Measurements from ENCODE around the gene MCOLN2.

- TF ChIP-seq ZNF260 (CRISPR knock-in tag; IDR thresholded peaks at IDR 0.05; ENCODE audit: borderline replicate concordance, low read depth) (no peak), JDP2 (CRISPR knock-in tag; IDR thresholded peaks at IDR 0.05; ENCODE audit: borderline replicate concordance) (no peak), NFIB (CRISPR knock-in tag; IDR thresholded peaks at IDR 0.05; ENCODE audit: borderline replicate concordance) (no peak), MTA3 (CRISPR knock-in tag; IDR thresholded peaks at IDR 0.05) (no peak), ZKSCAN5 (CRISPR knock-in tag; IDR thresholded peaks at IDR 0.05) (no peak), EZH2 (conservative IDR thresholded peaks at IDR 0.05; ENCODE audit: low read depth, low read length) (no peak), PHF8 (CRISPR knock-in tag; IDR thresholded peaks at IDR 0.05) (no peak)
- TF ChIP-seq, protein P1, sequence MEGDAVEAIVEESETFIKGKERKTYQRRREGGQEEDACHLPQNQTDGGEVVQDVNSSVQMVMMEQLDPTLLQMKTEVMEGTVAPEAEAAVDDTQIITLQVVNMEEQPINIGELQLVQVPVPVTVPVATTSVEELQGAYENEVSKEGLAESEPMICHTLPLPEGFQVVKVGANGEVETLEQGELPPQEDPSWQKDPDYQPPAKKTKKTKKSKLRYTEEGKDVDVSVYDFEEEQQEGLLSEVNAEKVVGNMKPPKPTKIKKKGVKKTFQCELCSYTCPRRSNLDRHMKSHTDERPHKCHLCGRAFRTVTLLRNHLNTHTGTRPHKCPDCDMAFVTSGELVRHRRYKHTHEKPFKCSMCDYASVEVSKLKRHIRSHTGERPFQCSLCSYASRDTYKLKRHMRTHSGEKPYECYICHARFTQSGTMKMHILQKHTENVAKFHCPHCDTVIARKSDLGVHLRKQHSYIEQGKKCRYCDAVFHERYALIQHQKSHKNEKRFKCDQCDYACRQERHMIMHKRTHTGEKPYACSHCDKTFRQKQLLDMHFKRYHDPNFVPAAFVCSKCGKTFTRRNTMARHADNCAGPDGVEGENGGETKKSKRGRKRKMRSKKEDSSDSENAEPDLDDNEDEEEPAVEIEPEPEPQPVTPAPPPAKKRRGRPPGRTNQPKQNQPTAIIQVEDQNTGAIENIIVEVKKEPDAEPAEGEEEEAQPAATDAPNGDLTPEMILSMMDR (CRISPR knock-in tag; IDR thresholded peaks at IDR 0.05), result no peak
- TF ChIP-seq, protein P2, sequence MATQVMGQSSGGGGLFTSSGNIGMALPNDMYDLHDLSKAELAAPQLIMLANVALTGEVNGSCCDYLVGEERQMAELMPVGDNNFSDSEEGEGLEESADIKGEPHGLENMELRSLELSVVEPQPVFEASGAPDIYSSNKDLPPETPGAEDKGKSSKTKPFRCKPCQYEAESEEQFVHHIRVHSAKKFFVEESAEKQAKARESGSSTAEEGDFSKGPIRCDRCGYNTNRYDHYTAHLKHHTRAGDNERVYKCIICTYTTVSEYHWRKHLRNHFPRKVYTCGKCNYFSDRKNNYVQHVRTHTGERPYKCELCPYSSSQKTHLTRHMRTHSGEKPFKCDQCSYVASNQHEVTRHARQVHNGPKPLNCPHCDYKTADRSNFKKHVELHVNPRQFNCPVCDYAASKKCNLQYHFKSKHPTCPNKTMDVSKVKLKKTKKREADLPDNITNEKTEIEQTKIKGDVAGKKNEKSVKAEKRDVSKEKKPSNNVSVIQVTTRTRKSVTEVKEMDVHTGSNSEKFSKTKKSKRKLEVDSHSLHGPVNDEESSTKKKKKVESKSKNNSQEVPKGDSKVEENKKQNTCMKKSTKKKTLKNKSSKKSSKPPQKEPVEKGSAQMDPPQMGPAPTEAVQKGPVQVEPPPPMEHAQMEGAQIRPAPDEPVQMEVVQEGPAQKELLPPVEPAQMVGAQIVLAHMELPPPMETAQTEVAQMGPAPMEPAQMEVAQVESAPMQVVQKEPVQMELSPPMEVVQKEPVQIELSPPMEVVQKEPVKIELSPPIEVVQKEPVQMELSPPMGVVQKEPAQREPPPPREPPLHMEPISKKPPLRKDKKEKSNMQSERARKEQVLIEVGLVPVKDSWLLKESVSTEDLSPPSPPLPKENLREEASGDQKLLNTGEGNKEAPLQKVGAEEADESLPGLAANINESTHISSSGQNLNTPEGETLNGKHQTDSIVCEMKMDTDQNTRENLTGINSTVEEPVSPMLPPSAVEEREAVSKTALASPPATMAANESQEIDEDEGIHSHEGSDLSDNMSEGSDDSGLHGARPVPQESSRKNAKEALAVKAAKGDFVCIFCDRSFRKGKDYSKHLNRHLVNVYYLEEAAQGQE (IDR thresholded peaks at IDR 0.05; ENCODE audit: borderline replicate concordance in 1 of 2, low read depth in 1 of 2, low read length in 2 of 2), result no peak
Observed at GRCh38 chr1:84996846-84997666, at the start of gene MCOLN2.

All from HepG2 (cell line).